Activated T-helper 17 cell treated with anti-CD3 and anti-CD28 coated beads, Interleukin-2, amount 50 U/mL, for 72 hours (primary cell): ENCODE data around the gene CADPS2. TPM values are rescaled to one million over a fixed set of nuclear protein-coding genes. Genes with fewer than 3 reads are reported as not detected.

ENCODE experiments used
- ATAC-seq: fragments of 150-1000 bp; cut with Tn5 transposase; replicated peaks from 2 replicates; pipeline ENCODE4 v1.10.0; 2021; ENCODE audit warnings: mild to moderate bottlenecking, moderate library complexity
- H3K27ac Mint-ChIP-seq: one replicate; pipeline ENCODE4 v1.8.0; 2022; ENCODE audit warnings: mixed read lengths
- H3K27me3 Mint-ChIP-seq: one replicate; pipeline ENCODE4 v1.8.0; 2022; ENCODE audit warnings: mixed read lengths
- H3K36me3 Mint-ChIP-seq: one replicate; pipeline ENCODE4 v1.8.0; 2022; ENCODE audit warnings: low read depth, mild to moderate bottlenecking, mixed read lengths
- H3K4me1 Mint-ChIP-seq: one replicate; pipeline ENCODE4 v1.8.0; 2022; ENCODE audit warnings: mixed read lengths
- H3K4me3 Mint-ChIP-seq: one replicate; pipeline ENCODE4 v1.8.0; 2022; ENCODE audit warnings: mild to moderate bottlenecking, mixed read lengths
- H3K9me3 Mint-ChIP-seq: one replicate; pipeline ENCODE4 v1.8.0; 2022; ENCODE audit warnings: mixed read lengths
- total RNA-seq, 2 donors: library from RNA; stranded (reverse); gene quantifications; one replicate each; pipeline ENCODE4 v1.2.3, GENCODE V29; 2022

The CADPS2 gene
- not detected for total RNA-seq

DNA sequence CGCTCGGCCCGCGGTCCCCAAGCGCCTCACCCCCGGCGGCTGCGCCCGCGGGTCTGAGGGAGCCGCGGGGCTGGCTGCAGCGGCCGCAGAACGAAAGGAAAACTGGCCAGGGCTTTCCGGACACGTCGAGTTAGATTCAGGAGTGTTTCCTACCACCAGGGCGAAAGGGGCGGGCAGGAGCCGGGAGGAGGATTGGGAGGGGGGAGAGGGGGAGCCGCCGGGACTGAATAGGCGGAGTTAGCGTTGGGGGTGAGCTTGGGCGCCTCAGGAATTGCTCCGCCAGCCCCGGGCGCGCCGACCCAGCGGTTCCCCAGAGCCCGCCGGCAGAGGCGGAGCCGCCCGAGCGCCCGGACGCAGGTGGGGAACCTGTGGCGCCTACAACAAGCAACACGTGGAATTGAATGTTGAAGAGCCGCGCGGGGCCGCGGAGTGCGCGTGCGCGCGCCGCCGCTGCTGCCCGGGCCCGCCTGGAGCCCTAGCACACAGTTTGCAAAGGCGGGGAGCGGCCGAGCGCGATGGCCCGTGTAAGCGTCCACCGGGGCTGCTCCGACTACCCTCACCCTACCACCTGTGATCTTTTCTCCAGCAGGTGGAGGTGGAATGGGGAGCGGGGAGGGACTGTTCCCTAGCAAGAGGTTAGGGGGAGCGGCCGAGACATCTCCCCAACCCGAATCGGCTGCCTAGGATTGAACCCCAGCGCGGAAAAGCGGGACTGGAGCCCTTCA lies at the start of gene CADPS2:
Gene CADPS2, minus strand, starts transcription at position 104 of the 725 bp plus-strand sequence. CDS start 123 bp downstream, outside the sequence.
- peak; percentile 19 for ATAC-seq
- no peaks in the 10 kb centered on the region for H3K9me3 Mint-ChIP-seq
- H3K27me3 Mint-ChIP-seq = peaks cover 37% of the 10 kb centered on the region
- H3K36me3 Mint-ChIP-seq = no peaks in the 10 kb centered on the region
- H3K27ac Mint-ChIP-seq = no peak within 1 kb of the TSS
- peaks cover 4% of the 10 kb centered on the region for H3K4me1 Mint-ChIP-seq
- H3K4me3 Mint-ChIP-seq = peak within 1 kb of the TSS; percentile 30

- Mint-ChIP-seq H3K4me3 (no peak overlapping the region), H3K4me1 (no peaks in the 10 kb centered on the region), H3K36me3 (no peaks in the 10 kb centered on the region), H3K27me3 (no peaks in the 10 kb centered on the region), H3K27ac (no peak overlapping the region), H3K9me3 (peaks cover 4% of the 10 kb centered on the region)
- no peak for ATAC-seq
Observed at GRCh38 chr7:122935620-122936019, 49.4 kb upstream of the CADPS2 start.

GRCh38 chr7:122919643-122920181 lies 33.5 kb upstream of the CADPS2 start:
- Mint-ChIP-seq H3K9me3 (no peaks in the 10 kb centered on the region), H3K4me3 (no peak overlapping the region), H3K4me1 (no peaks in the 10 kb centered on the region), H3K27ac (no peak overlapping the region), H3K27me3 (no peaks in the 10 kb centered on the region), H3K36me3 (no peaks in the 10 kb centered on the region)
- no peak for ATAC-seq

- Mint-ChIP-seq H3K4me3 (no peak overlapping the region), H3K4me1 (no peaks in the 10 kb centered on the region), H3K36me3 (no peaks in the 10 kb centered on the region)
Observed at GRCh38 chr7:122914812-122915211, 28.6 kb upstream of the CADPS2 start.

DNA sequence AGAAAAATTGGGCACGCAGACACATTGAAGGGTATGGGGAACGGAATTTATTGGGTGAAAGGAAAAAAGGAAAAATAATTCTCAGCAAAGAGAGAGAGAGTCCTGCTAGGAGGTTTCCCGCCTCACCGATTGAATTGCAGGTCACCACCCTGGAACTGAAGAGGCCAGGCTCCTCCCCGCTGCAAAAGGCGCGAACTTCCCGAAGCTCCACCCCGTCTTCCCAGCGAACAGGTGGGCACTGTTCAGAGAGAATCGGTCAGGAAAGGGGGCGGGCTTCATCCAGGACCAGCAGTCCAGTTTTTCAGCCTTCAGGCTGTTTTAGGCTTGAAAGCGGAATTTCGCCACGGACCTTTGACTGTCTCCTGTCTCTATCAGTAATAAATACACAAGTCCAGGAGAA lies 27.3 kb upstream of the CADPS2 start:
- Mint-ChIP-seq H3K27ac (no peak overlapping the region), H3K27me3 (no peaks in the 10 kb centered on the region), H3K36me3 (no peaks in the 10 kb centered on the region), H3K4me1 (no peaks in the 10 kb centered on the region), H3K9me3 (peaks cover 10% of the 10 kb centered on the region), H3K4me3 (no peak overlapping the region)
- no peak for ATAC-seq

More at GRCh38 chr7:122914812-122915211, 28.6 kb upstream of the CADPS2 start:
- no peak for ATAC-seq
- Mint-ChIP-seq H3K9me3 (peaks cover 10% of the 10 kb centered on the region), H3K27ac (no peak overlapping the region), H3K27me3 (no peaks in the 10 kb centered on the region)

DNA sequence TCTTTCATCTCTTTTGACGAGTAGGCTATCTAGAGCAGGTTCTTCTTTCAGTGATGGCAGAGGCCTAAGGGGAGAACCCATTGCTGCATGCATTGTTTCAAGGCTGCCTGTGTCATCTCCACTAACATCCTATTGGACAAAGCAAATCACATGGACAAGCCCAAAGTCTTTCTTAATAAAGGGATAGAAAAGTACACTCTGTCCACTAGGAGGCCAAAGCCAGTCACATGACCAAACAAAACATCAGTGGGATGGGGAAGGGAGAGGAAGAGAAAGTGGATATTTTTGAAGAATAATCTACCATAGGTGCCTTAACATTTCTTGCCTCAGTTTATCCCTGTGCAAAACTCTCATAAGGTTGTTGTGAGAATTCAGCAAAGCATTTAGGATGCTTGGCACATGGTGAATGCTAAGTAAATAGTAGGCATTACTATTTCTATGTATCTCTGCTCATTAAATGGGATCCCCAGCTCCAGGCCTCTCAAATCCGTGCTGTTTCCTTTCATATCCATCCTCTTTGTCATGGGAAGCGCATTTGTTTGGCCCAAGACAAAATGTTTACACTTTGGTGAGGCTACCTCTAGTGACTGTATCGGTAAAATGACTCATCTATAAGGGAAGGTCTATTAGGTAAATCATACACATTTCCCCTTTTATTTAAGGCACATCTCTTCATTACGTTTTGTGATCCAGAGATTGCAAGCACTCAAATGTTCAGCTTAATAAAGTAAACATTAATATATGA lies 16.7 kb upstream of the CADPS2 start:
- H3K4me1 Mint-ChIP-seq = no peaks in the 10 kb centered on the region
- no peaks in the 10 kb centered on the region for H3K36me3 Mint-ChIP-seq
- no peak for ATAC-seq
- no peak overlapping the region for H3K27ac Mint-ChIP-seq
- H3K9me3 Mint-ChIP-seq = peaks cover 3% of the 10 kb centered on the region
- H3K27me3 Mint-ChIP-seq = no peaks in the 10 kb centered on the region
- H3K4me3 Mint-ChIP-seq = no peak overlapping the region

DNA sequence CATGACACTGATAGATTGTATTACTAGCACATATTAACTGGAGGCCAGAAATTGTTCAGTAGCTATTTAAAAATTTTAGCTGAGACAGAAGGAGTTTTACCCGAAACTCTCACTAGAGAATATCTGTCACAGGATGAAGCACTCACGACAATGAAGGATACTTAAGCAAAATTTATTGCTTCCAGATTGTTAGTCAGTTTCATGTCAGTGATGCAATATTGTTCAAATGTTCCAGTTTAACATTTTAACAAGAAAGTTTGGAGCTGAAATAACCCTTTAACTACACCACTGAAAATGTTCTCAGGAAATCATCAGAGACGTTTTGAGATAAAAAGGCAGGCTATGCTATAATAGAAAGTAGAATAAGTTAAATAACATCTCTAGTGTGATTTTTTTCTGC lies 15.0 kb upstream of the CADPS2 start:
- no peaks in the 10 kb centered on the region for H3K36me3 Mint-ChIP-seq
- no peak overlapping the region for H3K27ac Mint-ChIP-seq
- H3K4me1 Mint-ChIP-seq = no peaks in the 10 kb centered on the region
- no peak overlapping the region for H3K4me3 Mint-ChIP-seq
- no peaks in the 10 kb centered on the region for H3K27me3 Mint-ChIP-seq
- peaks cover 3% of the 10 kb centered on the region for H3K9me3 Mint-ChIP-seq
- no peak for ATAC-seq

- Mint-ChIP-seq H3K4me1 (no peaks in the 10 kb centered on the region), H3K36me3 (no peaks in the 10 kb centered on the region), H3K9me3 (peaks cover 3% of the 10 kb centered on the region), H3K4me3 (no peak overlapping the region), H3K27ac (no peak overlapping the region), H3K27me3 (no peaks in the 10 kb centered on the region)
- ATAC-seq = no peak
Observed at GRCh38 chr7:122896509-122896908, 10.2 kb upstream of the CADPS2 start.

DNA sequence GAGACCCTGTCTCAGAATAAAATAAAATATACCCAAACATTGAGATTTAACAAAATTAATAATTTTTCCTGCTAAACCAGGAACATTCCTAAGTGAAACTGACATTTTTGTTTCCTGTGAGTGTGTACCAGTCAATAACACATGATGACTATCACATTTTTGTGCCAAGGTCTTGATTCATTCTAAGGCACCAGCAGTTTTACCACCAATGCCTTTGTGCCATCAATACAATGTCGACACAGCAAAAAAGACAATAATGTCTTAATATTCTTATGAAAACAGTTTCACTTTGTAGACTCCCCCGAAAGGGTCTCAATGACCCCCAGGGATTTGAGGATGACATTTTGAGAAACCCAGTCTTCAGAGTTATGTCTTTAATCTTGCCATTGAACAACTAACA lies 7.2 kb upstream of the CADPS2 start:
- no peak for ATAC-seq
- no peak overlapping the region for H3K4me3 Mint-ChIP-seq
- H3K9me3 Mint-ChIP-seq = peaks cover under 1% of the 10 kb centered on the region
- no peaks in the 10 kb centered on the region for H3K36me3 Mint-ChIP-seq
- peaks cover 8% of the 10 kb centered on the region for H3K27me3 Mint-ChIP-seq
- H3K4me1 Mint-ChIP-seq = no peaks in the 10 kb centered on the region
- no peak overlapping the region for H3K27ac Mint-ChIP-seq

DNA sequence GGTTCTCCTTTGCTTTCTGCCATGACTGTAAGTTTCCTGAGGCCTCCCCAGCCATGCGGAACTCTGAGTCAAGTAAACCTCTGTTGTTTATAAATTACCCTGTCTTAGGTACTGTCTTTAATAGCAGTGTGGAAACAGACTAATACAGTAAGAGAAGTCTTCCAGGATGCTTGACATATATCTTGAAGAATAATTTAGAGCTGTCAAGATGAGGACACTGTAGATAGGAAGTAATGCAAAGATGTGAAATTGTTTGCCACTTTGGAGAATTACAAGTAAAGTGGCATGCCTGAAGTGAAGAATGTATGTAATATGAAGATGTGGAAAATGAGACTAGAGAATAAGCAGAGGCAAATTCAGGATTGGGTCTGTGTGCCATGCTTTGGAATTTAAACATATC lies 2.9 kb upstream of the CADPS2 start:
- Mint-ChIP-seq H3K27me3 (peaks cover 31% of the 10 kb centered on the region), H3K27ac (no peak overlapping the region), H3K9me3 (no peaks in the 10 kb centered on the region), H3K36me3 (no peaks in the 10 kb centered on the region), H3K4me3 (no peak overlapping the region), H3K4me1 (peaks cover 4% of the 10 kb centered on the region)
- no peak for ATAC-seq

GRCh38 chr7:122887848-122888247 lies 1.6 kb upstream of the CADPS2 start:
- no peaks in the 10 kb centered on the region for H3K9me3 Mint-ChIP-seq
- no peaks in the 10 kb centered on the region for H3K36me3 Mint-ChIP-seq
- peaks cover 4% of the 10 kb centered on the region for H3K4me1 Mint-ChIP-seq
- ATAC-seq = no peak
- no peak overlapping the region for H3K27ac Mint-ChIP-seq
- H3K27me3 Mint-ChIP-seq = peaks cover 37% of the 10 kb centered on the region
- no peak overlapping the region for H3K4me3 Mint-ChIP-seq

DNA sequence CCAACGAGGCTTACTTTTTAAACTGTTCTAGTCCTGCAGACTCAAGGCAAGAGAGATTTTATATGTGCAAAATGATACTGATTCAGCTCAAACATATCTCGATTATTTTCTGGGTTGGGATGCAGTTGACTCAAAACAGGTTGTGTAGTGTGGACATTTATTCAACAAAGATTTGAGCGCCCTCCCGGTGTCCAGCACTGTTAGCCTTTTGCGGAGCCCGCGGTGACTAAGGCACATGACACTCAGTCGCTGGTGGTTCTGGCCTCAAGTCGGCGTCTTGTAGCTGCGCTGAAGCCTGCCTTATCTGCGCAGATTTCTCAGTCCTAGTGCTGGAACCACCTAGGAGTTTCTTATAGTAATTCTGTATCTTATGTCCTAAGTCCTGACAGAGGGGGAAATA lies 938 bp upstream of the CADPS2 start:
- Mint-ChIP-seq H3K4me1 (peaks cover 4% of the 10 kb centered on the region), H3K27me3 (peaks cover 37% of the 10 kb centered on the region), H3K4me3 (peak overlapping the region; percentile 30), H3K27ac (no peak overlapping the region), H3K36me3 (no peaks in the 10 kb centered on the region), H3K9me3 (no peaks in the 10 kb centered on the region)
- no peak for ATAC-seq

- H3K27ac Mint-ChIP-seq = no peak overlapping the region
- H3K4me1 Mint-ChIP-seq = peaks cover 4% of the 10 kb centered on the region
- peak overlapping the region; percentile 18 for H3K4me3 Mint-ChIP-seq
- H3K9me3 Mint-ChIP-seq = no peaks in the 10 kb centered on the region
- H3K27me3 Mint-ChIP-seq = peaks cover 37% of the 10 kb centered on the region
- ATAC-seq = no peak
- H3K36me3 Mint-ChIP-seq = no peaks in the 10 kb centered on the region
Observed at GRCh38 chr7:122885583-122886356, 490 bp downstream of the CADPS2 start.

DNA sequence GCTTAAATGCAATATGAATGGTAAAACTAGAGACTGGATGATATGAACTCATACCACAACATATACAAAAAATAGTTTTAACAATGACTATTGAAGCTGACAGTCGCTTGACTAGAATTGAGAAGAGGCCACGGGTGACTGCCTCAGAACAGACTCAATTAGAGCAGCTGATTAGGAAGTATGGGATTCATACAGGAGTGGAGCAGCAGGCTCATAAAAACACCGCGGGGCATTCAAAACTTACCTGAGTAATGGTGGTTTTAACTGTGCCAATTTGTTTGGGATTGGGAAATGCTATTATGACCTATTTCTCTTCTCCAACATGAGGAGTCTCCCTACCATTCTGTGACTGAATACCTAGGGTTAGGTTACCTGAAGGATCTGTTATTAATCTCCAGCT lies 2.1 kb downstream of the CADPS2 start:
- Mint-ChIP-seq H3K9me3 (no peaks in the 10 kb centered on the region), H3K36me3 (no peaks in the 10 kb centered on the region), H3K4me1 (peaks cover 4% of the 10 kb centered on the region), H3K27ac (no peak overlapping the region), H3K4me3 (no peak overlapping the region), H3K27me3 (peaks cover 32% of the 10 kb centered on the region)
- no peak for ATAC-seq
